ENCODE measurements around the gene RNF39. TPM values are rescaled to one million over a fixed set of nuclear protein-coding genes. Genes with fewer than 3 reads are reported as not detected.

RNF39 gene
- total and polyA plus RNA-seq, 2 of the 13 experiments (the other 11 are each of a cell fraction or from before 2014, with no cell fraction given) = 0.13 to 1.8 TPM

GRCh38 chr6:30020626-30021025 is 54.9 kb downstream of the RNF39 start (continued):
- TF ChIP-seq USF2 (IDR thresholded peaks at IDR 0.05; ENCODE audit: low read depth, low read length) (no peak), USF2 (CRISPR knock-in tag; IDR thresholded peaks at IDR 0.05; ENCODE audit: borderline replicate concordance) (no peak), NFE2L2 (IDR thresholded peaks at IDR 0.05; ENCODE audit: low read length) (no peak), KDM6A (CRISPR knock-in tag; IDR thresholded peaks at IDR 0.05; ENCODE audit: low read depth) (no peak), PHF5A (CRISPR knock-in tag; IDR thresholded peaks at IDR 0.05; ENCODE audit: low read depth, unreplicated experiment) (no peak), NFIB (CRISPR knock-in tag; IDR thresholded peaks at IDR 0.05; ENCODE audit: borderline replicate concordance) (no peak)

Small RNAs within 50 kb of the gene (small RNA-seq; reads per million reads assigned to genes)
- 0 reads per million in 3 experiments for gene RF02218 (ENCODE audit: insufficient read depth in 2 of 3, insufficient read length in 3 of 3, low read depth in 2 of 3, low replicate concordance in 1 of 3)
- 0 reads per million in 3 experiments for gene RF02219 (ENCODE audit: insufficient read depth in 2 of 3, insufficient read length in 3 of 3, low read depth in 2 of 3, low replicate concordance in 1 of 3)
- 0 reads per million in 3 experiments for gene RF02220 (ENCODE audit: insufficient read depth in 2 of 3, insufficient read length in 3 of 3, low read depth in 2 of 3, low replicate concordance in 1 of 3)

Other genes starting within 250 kb of the RNF39 start
- gene HLA-G, start 247.9 kb downstream of the RNF39 start, total RNA-seq (2016; rRNA removed; fragmentation: Illumina TruSeq; extraction: Trizol) = 0.15 and 0.29 TPM in 2 replicates
- gene HLA-G, start 247.9 kb downstream of the RNF39 start, polyA plus RNA-seq (2011; rRNA removed) = 0.30 and 0.80 TPM in 2 replicates
- 131 and 345 TPM in 2 replicates for gene HLA-A, start 133.2 kb downstream of the RNF39 start, total RNA-seq (2016; rRNA removed; fragmentation: Illumina TruSeq; extraction: Trizol)
- 527 and 598 TPM in 2 replicates for gene HLA-A, start 133.2 kb downstream of the RNF39 start, polyA plus RNA-seq (2011; rRNA removed)
- 79.8 and 106 TPM in 2 replicates for gene POLR1H, start 14.5 kb downstream of the RNF39 start, total RNA-seq (2016; rRNA removed; fragmentation: Illumina TruSeq; extraction: Trizol)
- 61.4 and 69.7 TPM in 2 replicates for gene POLR1H, start 14.5 kb downstream of the RNF39 start, polyA plus RNA-seq (2011; rRNA removed)
- gene PPP1R11, start 8.6 kb downstream of the RNF39 start, total RNA-seq (2016; rRNA removed; fragmentation: Illumina TruSeq; extraction: Trizol) = 32.1 and 33.1 TPM in 2 replicates
- 49.4 and 58.9 TPM in 2 replicates for gene PPP1R11, start 8.6 kb downstream of the RNF39 start, polyA plus RNA-seq (2011; rRNA removed)
- 0.51 TPM in 1 of 2 replicates, not detected in the other for gene TRIM31, start 37.3 kb upstream of the RNF39 start, total RNA-seq (2016; rRNA removed; fragmentation: Illumina TruSeq; extraction: Trizol)
- 0.13 and 0.33 TPM in 2 replicates for gene TRIM31, start 37.3 kb upstream of the RNF39 start, polyA plus RNA-seq (2011; rRNA removed)
- gene TRIM40, start 60.4 kb upstream of the RNF39 start, total RNA-seq (2016; rRNA removed; fragmentation: Illumina TruSeq; extraction: Trizol) = 0.13 TPM in 1 of 2 replicates, not detected in the other
- gene TRIM40, start 60.4 kb upstream of the RNF39 start, polyA plus RNA-seq (2011; rRNA removed) = 0.58 and 0.88 TPM in 2 replicates
- gene TRIM10, start 85.4 kb upstream of the RNF39 start, total RNA-seq (2016; rRNA removed; fragmentation: Illumina TruSeq; extraction: Trizol) = 4.1 and 4.5 TPM in 2 replicates
- gene TRIM10, start 85.4 kb upstream of the RNF39 start, polyA plus RNA-seq (2011; rRNA removed) = 6.8 and 7.6 TPM in 2 replicates
- gene TRIM15, start 87.8 kb upstream of the RNF39 start, total RNA-seq (2016; rRNA removed; fragmentation: Illumina TruSeq; extraction: Trizol) = 30.4 and 35.1 TPM in 2 replicates
- gene TRIM15, start 87.8 kb upstream of the RNF39 start, polyA plus RNA-seq (2011; rRNA removed) = 38.2 and 41.7 TPM in 2 replicates
- gene TRIM26, start 137.6 kb upstream of the RNF39 start, total RNA-seq (2016; rRNA removed; fragmentation: Illumina TruSeq; extraction: Trizol) = 38.7 and 46.2 TPM in 2 replicates
- 27.1 and 28.1 TPM in 2 replicates for gene TRIM26, start 137.6 kb upstream of the RNF39 start, polyA plus RNA-seq (2011; rRNA removed)

All from HepG2 (cell line).